OCI-LY7 (cell line): ENCODE data around the gene TP53INP2.

Experiments
- EZH2phosphoT487 ChIP-seq: fragments of 200-600 bp; sonication (generic); IDR thresholded peaks from 2 replicates; pipeline ENCODE4 v1.6.1; 2018; ENCODE audit warnings: low read depth, borderline replicate concordance, mild to moderate bottlenecking, mixed run types, antibody characterized with exemption, low read length, moderate library complexity, mixed read lengths
- TF ChIP-seq, protein P1 (sequence below): fragments of 200-600 bp; sonication (generic); conservative IDR thresholded peaks from 2 replicates; pipeline ENCODE4 v1.5.1; 2014; ENCODE audit warnings: mild to moderate bottlenecking, antibody characterized with exemption, low read length, moderate library complexity, mixed read lengths

DNA sequence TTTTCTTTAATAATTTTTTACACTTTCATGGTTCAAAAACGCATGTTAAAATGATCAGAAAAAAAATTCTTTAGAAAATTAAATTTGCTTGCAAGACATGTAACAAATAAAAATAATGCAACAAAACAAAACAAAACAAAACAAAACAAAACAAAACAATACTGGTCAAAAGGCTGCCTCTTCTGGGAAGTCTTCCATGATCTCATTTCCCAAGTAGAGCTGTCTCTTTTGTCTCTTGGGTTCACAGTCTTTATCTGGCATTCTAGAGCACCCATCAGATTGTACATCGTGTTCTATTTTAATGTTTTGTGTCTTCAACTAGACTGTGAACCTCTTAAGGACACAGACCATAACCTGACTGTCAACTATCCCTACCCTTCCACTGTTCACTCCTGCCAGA is 25.3 kb downstream of the TP53INP2 start:
- TF ChIP-seq, protein P1, sequence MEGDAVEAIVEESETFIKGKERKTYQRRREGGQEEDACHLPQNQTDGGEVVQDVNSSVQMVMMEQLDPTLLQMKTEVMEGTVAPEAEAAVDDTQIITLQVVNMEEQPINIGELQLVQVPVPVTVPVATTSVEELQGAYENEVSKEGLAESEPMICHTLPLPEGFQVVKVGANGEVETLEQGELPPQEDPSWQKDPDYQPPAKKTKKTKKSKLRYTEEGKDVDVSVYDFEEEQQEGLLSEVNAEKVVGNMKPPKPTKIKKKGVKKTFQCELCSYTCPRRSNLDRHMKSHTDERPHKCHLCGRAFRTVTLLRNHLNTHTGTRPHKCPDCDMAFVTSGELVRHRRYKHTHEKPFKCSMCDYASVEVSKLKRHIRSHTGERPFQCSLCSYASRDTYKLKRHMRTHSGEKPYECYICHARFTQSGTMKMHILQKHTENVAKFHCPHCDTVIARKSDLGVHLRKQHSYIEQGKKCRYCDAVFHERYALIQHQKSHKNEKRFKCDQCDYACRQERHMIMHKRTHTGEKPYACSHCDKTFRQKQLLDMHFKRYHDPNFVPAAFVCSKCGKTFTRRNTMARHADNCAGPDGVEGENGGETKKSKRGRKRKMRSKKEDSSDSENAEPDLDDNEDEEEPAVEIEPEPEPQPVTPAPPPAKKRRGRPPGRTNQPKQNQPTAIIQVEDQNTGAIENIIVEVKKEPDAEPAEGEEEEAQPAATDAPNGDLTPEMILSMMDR, result no peak
- no peak for TF ChIP-seq EZH2phosphoT487
